8988T (cell line): ENCODE data around the gene FAM217B.

Experiments used
- DNase-seq: peaks from one replicate; pipeline ENCODE4 v3.0.0; 2011

Gene FAM217B

GRCh38 chr20:59940129-59940955 lies at the start of gene FAM217B, which contains the start of gene PPP1R3D:
FAM217B (plus strand) TSS chr20:59940389; CDS start chr20:59943944, 3,555 bp downstream.
PPP1R3D (minus strand) TSS chr20:59940305; CDS start chr20:59939931, 374 bp downstream.
- DNase-seq, result peak; percentile 99

GRCh38 chr20:59891581-59891980 lies 48.6 kb upstream of the FAM217B start:
- DNase-seq, result no peak

GRCh38 chr20:59895908-59896307 lies 44.3 kb upstream of the FAM217B start:
- no peak for DNase-seq

GRCh38 chr20:59902470-59902869 lies 37.7 kb upstream of the FAM217B start:
- no peak for DNase-seq

- no peak for DNase-seq
Measured at GRCh38 chr20:59903621-59904020, 36.6 kb upstream of the FAM217B start.

GRCh38 chr20:59908855-59909254 lies 31.3 kb upstream of the FAM217B start:
- DNase-seq, result no peak

- no peak for DNase-seq
Measured at GRCh38 chr20:59911041-59911440, 29.1 kb upstream of the FAM217B start.

- DNase-seq, result no peak
Measured at GRCh38 chr20:59912609-59913008, 27.6 kb upstream of the FAM217B start.

- DNase-seq, result no peak
Measured at GRCh38 chr20:59920944-59921343, 19.2 kb upstream of the FAM217B start.

- DNase-seq, result no peak
Measured at GRCh38 chr20:59923514-59923913, 16.7 kb upstream of the FAM217B start.

- no peak for DNase-seq
Measured at GRCh38 chr20:59925359-59925758, 14.8 kb upstream of the FAM217B start.

GRCh38 chr20:59925899-59926298 lies 14.3 kb upstream of the FAM217B start:
- DNase-seq, result no peak

GRCh38 chr20:59931511-59932312 lies 8.5 kb upstream of the FAM217B start:
- DNase-seq, result no peak

GRCh38 chr20:59932616-59933295 lies 7.4 kb upstream of the FAM217B start:
- no peak for DNase-seq

- DNase-seq, result peak; percentile 85
Measured at GRCh38 chr20:59933296-59933848, 6.8 kb upstream of the FAM217B start, which contains the start of gene SYCP2. SYCP2 (minus strand) TSS chr20:59933637; CDS start chr20:59922413, 11,224 bp downstream.

GRCh38 chr20:59933849-59934585 lies 6.2 kb upstream of the FAM217B start:
- DNase-seq, result peak; percentile 97

GRCh38 chr20:59935457-59936185 lies 4.6 kb upstream of the FAM217B start:
- no peak for DNase-seq

- DNase-seq, result no peak
Measured at GRCh38 chr20:59936409-59936808, 3.8 kb upstream of the FAM217B start.

- DNase-seq, result no peak
Measured at GRCh38 chr20:59937150-59937549, 3.0 kb upstream of the FAM217B start.

- DNase-seq, result peak; percentile 60
Measured at GRCh38 chr20:59938221-59938620, 2.0 kb upstream of the FAM217B start.

GRCh38 chr20:59938696-59939051 lies 1.5 kb upstream of the FAM217B start:
- no peak for DNase-seq
